IMR-90 (cell line): ENCODE data around the gene PRR19. TPM values are rescaled to one million over a fixed set of nuclear protein-coding genes. Genes with fewer than 3 reads are reported as not detected.

Experiments
- ATAC-seq: fragments of 200-7000 bp; cut with Tn5 transposase; 2 replicates; pipeline ENCODE4 v1.9.1; 2020; ENCODE audit warnings: low read depth, mild to moderate bottlenecking, moderate library complexity
- Bru-seq: library from RNA; stranded (reverse); fragments of 400-500 nt; gene quantifications from one replicate; lab custom pipeline; 2021; lab: Mats Ljungman, UMichigan
- BruChase-seq, 2 experiments: library from RNA; stranded (reverse); fragments of 400-500 nt; gene quantifications; one replicate each; lab custom pipeline; 2021; lab: Mats Ljungman, UMichigan
- BruUV-seq: library from RNA; stranded (reverse); fragments of 400-500 nt; replicated peaks from 2 replicates; lab custom pipeline; 2021; lab: Mats Ljungman, UMichigan
- CTCF ChIA-PET: fragments of 300-600 bp; formaldehyde crosslinking; extraction: SDS; loops from one replicate; lab custom pipeline; 2021; ENCODE audit warnings: antibody characterized with exemption; lab: Yijun Ruan, JAX
- POLR2A ChIA-PET: fragments of 300-600 bp; sonication (Branson Sonifier 250); formaldehyde crosslinking; loops from one replicate; lab custom pipeline; 2022; ENCODE audit warnings: antibody characterized with exemption; ENCODE audit not compliant: unreplicated experiment; lab: Charles Lee
- DNase-seq: peaks from one replicate; pipeline ENCODE4 v3.0.0; 2013
- H2AFZ ChIP-seq: replicated peaks from 2 replicates; pipeline ENCODE3; 2013; ENCODE audit warnings: low read length, mild to moderate bottlenecking; ENCODE audit not compliant: poor library complexity
- H2AK5ac ChIP-seq: 2 replicates; pipeline ENCODE4 v1.6.1; 2013; ENCODE audit warnings: low read depth, low read length, inconsistent platforms
- H2AK9ac ChIP-seq: replicated peaks from 2 replicates; pipeline ENCODE3; 2013; ENCODE audit warnings: mild to moderate bottlenecking, low read depth, low read length, moderate library complexity; ENCODE audit not compliant: poor library complexity
- H2BK120ac ChIP-seq: 2 replicates; pipeline ENCODE4 v1.6.1; 2013; ENCODE audit warnings: low read depth, low read length, inconsistent platforms
- H2BK15ac ChIP-seq: 3 replicates; pipeline ENCODE4 v1.6.1; 2013; ENCODE audit warnings: low read depth, low read length, inconsistent platforms
- H2BK20ac ChIP-seq: 2 replicates; pipeline ENCODE4 v1.6.1; 2013; ENCODE audit warnings: low read depth, mild to moderate bottlenecking, inconsistent platforms, low read length, moderate library complexity
- H2BK5ac ChIP-seq: 2 replicates; pipeline ENCODE4 v1.6.1; 2013; ENCODE audit warnings: mild to moderate bottlenecking, low read depth, low read length, inconsistent platforms; ENCODE audit not compliant: poor library complexity, severe bottlenecking
- H3K14ac ChIP-seq: replicated peaks from 2 replicates; pipeline ENCODE4 v1.6.1; 2013; ENCODE audit warnings: low read depth, low read length, inconsistent platforms
- H3K18ac ChIP-seq: 2 replicates; pipeline ENCODE4 v1.6.1; 2013; ENCODE audit warnings: low read depth, low read length, control low read depth
- H3K23ac ChIP-seq: 2 replicates; pipeline ENCODE4 v1.6.1; 2013; ENCODE audit warnings: low read depth, low read length, inconsistent platforms
- H3K27ac ChIP-seq: 2 replicates; pipeline ENCODE4 v1.5.1; 2013; ENCODE audit warnings: mild to moderate bottlenecking, control low read depth, low read length; ENCODE audit not compliant: insufficient read depth
- H3K27me3 ChIP-seq: 2 replicates; pipeline ENCODE4 v1.6.1; 2013; ENCODE audit warnings: low read length; ENCODE audit not compliant: control insufficient read depth, insufficient read depth
- H3K36me3 ChIP-seq: 2 replicates; pipeline ENCODE4 v1.6.1; 2013; ENCODE audit warnings: low read length, mixed read lengths; ENCODE audit not compliant: control insufficient read depth, insufficient read depth
- H3K4ac ChIP-seq: 2 replicates; pipeline ENCODE4 v1.6.1; 2013; ENCODE audit warnings: low read depth, low read length, inconsistent platforms
- H3K4me1 ChIP-seq: 2 replicates; pipeline ENCODE4 v1.6.1; 2013; ENCODE audit warnings: low read length, mixed read lengths; ENCODE audit not compliant: control insufficient read depth, insufficient read depth
- H3K4me2 ChIP-seq: 2 replicates; pipeline ENCODE4 v1.6.1; 2013; ENCODE audit warnings: low read depth, mild to moderate bottlenecking, control low read depth, low read length, moderate library complexity
- H3K4me3 ChIP-seq: 2 replicates; pipeline ENCODE4 v1.5.1; 2013; ENCODE audit warnings: low read depth, mild to moderate bottlenecking, control low read depth, low read length, moderate library complexity; ENCODE audit not compliant: insufficient read depth
- H3K56ac ChIP-seq: 2 replicates; pipeline ENCODE4 v1.6.1; 2013; ENCODE audit warnings: low read length, inconsistent platforms; ENCODE audit not compliant: insufficient read depth; ENCODE audit errors: extremely low read depth
- H3K79me1 ChIP-seq, 2 experiments: 2 replicates each; pipeline ENCODE4 v1.6.1; 2013; ENCODE audit warnings: low read length in 2 of 2, inconsistent platforms in 1 of 2, low read depth in 1 of 2
- H3K9ac ChIP-seq: 2 replicates; pipeline ENCODE4 v1.6.1; 2013; ENCODE audit warnings: low read depth, low read length, control low read depth
- H3K9me1 ChIP-seq: 2 replicates; pipeline ENCODE4 v1.6.1; 2013; ENCODE audit warnings: low read length, inconsistent platforms; ENCODE audit not compliant: insufficient read depth
- H3K9me3 ChIP-seq: 2 replicates; pipeline ENCODE4 v1.6.1; 2013; ENCODE audit warnings: low read length; ENCODE audit not compliant: control insufficient read depth, insufficient read depth
- H4K20me1 ChIP-seq: 2 replicates; pipeline ENCODE4 v1.6.1; 2013; ENCODE audit warnings: low read length, inconsistent platforms; ENCODE audit not compliant: insufficient read depth
- H4K5ac ChIP-seq: 2 replicates; pipeline ENCODE4 v1.6.1; 2013; ENCODE audit warnings: mild to moderate bottlenecking, low read depth, low read length, control low read depth
- H4K8ac ChIP-seq, 2 experiments: 2 replicates each; pipeline ENCODE4 v1.6.1; 2013; ENCODE audit warnings: low read depth in 2 of 2, low read length in 2 of 2, control low read depth in 1 of 2, inconsistent platforms in 1 of 2
- H4K91ac ChIP-seq: 2 replicates; pipeline ENCODE4 v1.6.1; 2013; ENCODE audit warnings: low read depth, low read length, inconsistent platforms; ENCODE audit not compliant: insufficient read depth
- BHLHE40 ChIP-seq: fragments of 150-350 bp; IDR thresholded peaks from 2 replicates; pipeline ENCODE4 v1.6.1; 2016; ENCODE audit warnings: mild to moderate bottlenecking, low read depth, low read length
- CHD1 ChIP-seq: IDR thresholded peaks from 2 replicates; pipeline ENCODE4 v1.6.1; 2012; ENCODE audit warnings: low read depth, low read length, improper control_type of control experiment
- FOS ChIP-seq: fragments of 150-350 bp; IDR thresholded peaks from 2 replicates; pipeline ENCODE4 v1.6.1; 2016; ENCODE audit warnings: low read depth, low read length
- MAFK ChIP-seq: IDR thresholded peaks from 2 replicates; pipeline ENCODE4 v1.6.1; 2012; ENCODE audit warnings: low read depth, low read length, improper control_type of control experiment
- MAZ ChIP-seq: IDR thresholded peaks from 2 replicates; pipeline ENCODE4 v1.6.1; 2012; ENCODE audit warnings: low read depth, mild to moderate bottlenecking, low read length, improper control_type of control experiment, moderate library complexity, borderline replicate concordance
- NFE2L2 ChIP-seq: fragments of 150-350 bp; IDR thresholded peaks from 2 replicates; pipeline ENCODE4 v1.6.1; 2016; ENCODE audit warnings: low read depth, mild to moderate bottlenecking, low read length
- RFX5 ChIP-seq: IDR thresholded peaks from 2 replicates; pipeline ENCODE4 v1.8.0; 2012; ENCODE audit warnings: low read depth, mild to moderate bottlenecking, low read length, moderate library complexity
- SMC3 ChIP-seq: fragments of 150-350 bp; IDR thresholded peaks from 2 replicates; pipeline ENCODE4 v1.6.1; 2016; ENCODE audit warnings: low read depth, mild to moderate bottlenecking, antibody characterized with exemption, low read length, moderate library complexity
- WGBS, 2 experiments: methylation state at CpG; one replicate each; pipeline versions ENCODE4 v1.1.5 to v1.1.7; 2013; ENCODE audit warnings: missing lambda C conversion rate in 2 of 2; ENCODE audit not compliant: insufficient read length in 1 of 2; ENCODE audit errors: extremely low coverage in 2 of 2; 5-methylcytosine and 5-hydroxymethylcytosine counted together
- dilution Hi-C: fragments of 300-500 bp; cut with HindIII; formaldehyde crosslinking; loops from one replicate; pipeline ENCODE4 v1.14.3; 2018; ENCODE audit warnings: low sequenced_read_pairs; ENCODE audit not compliant: unreplicated experiment
- in situ Hi-C: fragments of 300-500 bp; cut with MboI; formaldehyde crosslinking; loops from 3 replicates; pipeline ENCODE4 v1.14.3; 2019; ENCODE audit warnings: low sequenced_read_pairs, inconsistent platforms, mixed read lengths
- intact Hi-C: fragments of 100-400 bp; cut with micrococcal nuclease; formaldehyde crosslinking; loops from 2 replicates; pipeline ENCODE4 v1.10.0; 2022
- long read RNA-seq: library from polyadenylated mRNA; unstranded; transcript quantifications from one replicate; pipeline ENCODE4 v2.0.0, GENCODE V29; 2021; ENCODE audit not compliant: unreplicated experiment
- polyA plus RNA-seq, 3 experiments: library from polyadenylated mRNA; depleted of rRNA; stranded (reverse); fragments of >200 nt; gene quantifications; 2 replicates each; pipeline ENCODE4 v1.2.3, GENCODE V29; 2012; ENCODE audit warnings: low replicate concordance in 1 of 3
- total RNA-seq: library from RNA; depleted of rRNA; stranded (reverse); fragments of >200 nt; gene quantifications from 2 replicates; pipeline ENCODE4 v1.2.3, GENCODE V29; 2012; rRNA removed
- TF ChIP-seq, protein P1 (sequence below): conservative IDR thresholded peaks from 2 replicates; pipeline ENCODE4 v1.5.1; 2012; ENCODE audit warnings: mild to moderate bottlenecking, low read depth, low read length, improper control_type of control experiment
- TF ChIP-seq, protein P2 (sequence below): fragments of 150-350 bp; IDR thresholded peaks from 2 replicates; pipeline ENCODE4 v1.6.1; 2017; ENCODE audit warnings: mild to moderate bottlenecking, antibody characterized with exemption, low read length, low read depth
- TF ChIP-seq, protein P3 (sequence below): fragments of 150-350 bp; IDR thresholded peaks from 2 replicates; pipeline ENCODE4 v1.6.1; 2016; ENCODE audit warnings: low read depth, mild to moderate bottlenecking, low read length, moderate library complexity, borderline replicate concordance

PRR19 gene, protein sequence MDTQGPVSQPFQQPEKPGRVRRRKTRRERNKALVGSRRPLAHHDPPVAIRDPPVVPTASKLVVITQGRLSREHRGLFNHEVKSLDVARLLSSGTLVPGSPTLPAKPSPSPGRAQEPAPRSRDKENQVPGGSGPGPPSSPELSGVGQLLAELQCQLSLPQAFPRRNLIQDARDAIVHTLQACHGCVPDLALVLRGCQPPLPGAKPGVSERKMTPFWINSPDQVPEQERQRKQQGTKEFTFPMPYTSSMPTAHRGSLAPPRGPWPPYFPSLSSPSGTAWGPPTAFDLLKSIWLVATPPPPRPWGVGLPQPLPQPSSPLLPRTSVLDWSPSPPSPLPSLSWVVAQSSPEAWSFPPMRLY
- 0.28 and 0.36 TPM in 2 replicates for total RNA-seq
- polyA plus RNA-seq (2012; rRNA removed): 1.6 and 1.8 TPM in 2 replicates
- polyA plus RNA-seq (2012; cell fraction: cytosol; rRNA removed): 0.79 and 1.7 TPM in 2 replicates
- 0.60 and 1.5 TPM in 2 replicates for polyA plus RNA-seq (2012; cell fraction: nucleus; rRNA removed; ENCODE audit: low replicate concordance)
- Bru-seq, nascent RNA: percentile 25 among the genes with signal in this experiment
- percentile 25 among the genes with signal in this experiment for BruChase-seq, experiment 1, labeled RNA remaining after a 6-hour chase
- BruChase-seq, experiment 2, labeled RNA remaining after a 2-hour chase: percentile 19 among the genes with signal in this experiment
- long read RNA-seq: 0 reads

DNA sequence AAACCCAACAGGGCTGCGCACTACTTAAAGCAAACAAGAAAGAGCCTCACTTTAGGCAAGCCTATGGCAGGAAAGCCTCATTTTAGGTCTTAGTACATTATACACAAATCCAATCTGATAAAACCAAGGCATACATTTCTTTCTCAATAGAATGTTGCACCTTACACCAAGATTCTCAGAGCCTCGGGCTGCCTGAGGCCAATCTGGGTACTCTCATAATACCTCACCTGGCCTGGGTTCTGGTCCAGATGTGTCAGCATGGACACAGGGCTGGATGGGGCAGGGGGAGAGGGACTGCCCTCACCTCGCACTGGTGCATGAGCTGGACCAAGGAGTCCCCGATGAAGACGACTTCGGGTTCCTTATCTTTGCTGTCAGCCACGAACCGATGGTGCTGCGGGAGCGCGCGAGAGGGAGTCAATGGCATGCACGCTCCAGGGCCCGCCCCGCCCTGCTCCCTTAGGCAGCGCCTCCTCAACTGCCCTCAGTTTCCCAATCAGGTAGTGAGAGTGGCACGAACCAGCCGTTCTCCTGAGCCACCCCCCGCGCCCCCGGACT is at the start of gene PRR19:
PRR19 (plus strand) TSS at position 487 of the 558 bp plus-strand sequence. CDS start 7,453 bp downstream, outside the sequence.
- peak within 1 kb of the TSS; percentile 13; the same call in 1 of the 2 replicates for H3K56ac ChIP-seq
- ATAC-seq (peak; percentile 53), DNase-seq (no peak)
- peaks cover 13% of the 10 kb centered on the region; the same call in 1 of the 2 replicates for H3K9me1 ChIP-seq
- H2BK15ac ChIP-seq: peak within 1 kb of the TSS; percentile 29; the same call in 1 of the 3 replicates
- in situ Hi-C loops (no loop called here), dilution Hi-C loops (no loop called here), intact Hi-C loops (no loop called here)
- H3K4me3 ChIP-seq: peak within 1 kb of the TSS; percentile 62
- H4K8ac ChIP-seq: peak within 1 kb of the TSS; percentile 51 to 81
- H3K4ac ChIP-seq: peak within 1 kb of the TSS; percentile 80
- peak within 1 kb of the TSS; percentile 74 for H2BK120ac ChIP-seq
- peaks cover 7% of the 10 kb centered on the region for H3K4me1 ChIP-seq
- peak within 1 kb of the TSS; percentile 93 for H2AFZ ChIP-seq
- peak within 1 kb of the TSS; percentile 45 for H3K27ac ChIP-seq
- peak within 1 kb of the TSS; percentile 76 for H4K91ac ChIP-seq
- peak within 1 kb of the TSS; percentile 90 for H2AK9ac ChIP-seq
- peak within 1 kb of the TSS; percentile 58 for H3K9ac ChIP-seq
- peak within 1 kb of the TSS; percentile 60 for H3K4me2 ChIP-seq
- 0% methylated on average over 7 of the region's 21 CpGs; no CpG with 5 or more reads in 1 of the 2 experiments for WGBS, 2 experiments
- H4K5ac ChIP-seq: peak within 1 kb of the TSS; percentile 54
- POLR2A ChIA-PET: no interaction called here
- peak within 1 kb of the TSS; percentile 29 for H2BK5ac ChIP-seq
- no TSS peak for BruUV-seq
- no peaks in the 10 kb centered on the region; the same call in 1 of the 2 replicates for H4K20me1 ChIP-seq
- no peaks in the 10 kb centered on the region for H3K27me3 ChIP-seq
- CTCF ChIA-PET: no interaction called here
- H3K14ac ChIP-seq: peak within 1 kb of the TSS; percentile 92
- no peaks in the 10 kb centered on the region for H3K9me3 ChIP-seq
- peak within 1 kb of the TSS; percentile 14; the same call in 1 of the 2 replicates for H3K18ac ChIP-seq
- H2BK20ac ChIP-seq: peak within 1 kb of the TSS; percentile 39
- peaks cover 3 to 25% of the 10 kb centered on the region in 2 experiments; a peak in 2 of 4 replicates for H3K79me1 ChIP-seq
- 0 out of 2 replicates have a peak within 1 kb of the TSS, but pooled peaks have one; percentile 45 for H2AK5ac ChIP-seq
- peak within 1 kb of the TSS; percentile 91 for H3K23ac ChIP-seq
- H3K36me3 ChIP-seq: peaks cover 6% of the 10 kb centered on the region
- TF ChIP-seq, protein P1, sequence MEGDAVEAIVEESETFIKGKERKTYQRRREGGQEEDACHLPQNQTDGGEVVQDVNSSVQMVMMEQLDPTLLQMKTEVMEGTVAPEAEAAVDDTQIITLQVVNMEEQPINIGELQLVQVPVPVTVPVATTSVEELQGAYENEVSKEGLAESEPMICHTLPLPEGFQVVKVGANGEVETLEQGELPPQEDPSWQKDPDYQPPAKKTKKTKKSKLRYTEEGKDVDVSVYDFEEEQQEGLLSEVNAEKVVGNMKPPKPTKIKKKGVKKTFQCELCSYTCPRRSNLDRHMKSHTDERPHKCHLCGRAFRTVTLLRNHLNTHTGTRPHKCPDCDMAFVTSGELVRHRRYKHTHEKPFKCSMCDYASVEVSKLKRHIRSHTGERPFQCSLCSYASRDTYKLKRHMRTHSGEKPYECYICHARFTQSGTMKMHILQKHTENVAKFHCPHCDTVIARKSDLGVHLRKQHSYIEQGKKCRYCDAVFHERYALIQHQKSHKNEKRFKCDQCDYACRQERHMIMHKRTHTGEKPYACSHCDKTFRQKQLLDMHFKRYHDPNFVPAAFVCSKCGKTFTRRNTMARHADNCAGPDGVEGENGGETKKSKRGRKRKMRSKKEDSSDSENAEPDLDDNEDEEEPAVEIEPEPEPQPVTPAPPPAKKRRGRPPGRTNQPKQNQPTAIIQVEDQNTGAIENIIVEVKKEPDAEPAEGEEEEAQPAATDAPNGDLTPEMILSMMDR: no peak
- TF ChIP-seq, protein P2, sequence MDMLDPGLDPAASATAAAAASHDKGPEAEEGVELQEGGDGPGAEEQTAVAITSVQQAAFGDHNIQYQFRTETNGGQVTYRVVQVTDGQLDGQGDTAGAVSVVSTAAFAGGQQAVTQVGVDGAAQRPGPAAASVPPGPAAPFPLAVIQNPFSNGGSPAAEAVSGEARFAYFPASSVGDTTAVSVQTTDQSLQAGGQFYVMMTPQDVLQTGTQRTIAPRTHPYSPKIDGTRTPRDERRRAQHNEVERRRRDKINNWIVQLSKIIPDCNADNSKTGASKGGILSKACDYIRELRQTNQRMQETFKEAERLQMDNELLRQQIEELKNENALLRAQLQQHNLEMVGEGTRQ: no peak
- TF ChIP-seq BHLHE40 (no peak), MAZ (no peak), SMC3 (no peak), NFE2L2 (no peak), CHD1 (no peak), RFX5 (no peak), MAFK (no peak), FOS (no peak)
- TF ChIP-seq, protein P3, sequence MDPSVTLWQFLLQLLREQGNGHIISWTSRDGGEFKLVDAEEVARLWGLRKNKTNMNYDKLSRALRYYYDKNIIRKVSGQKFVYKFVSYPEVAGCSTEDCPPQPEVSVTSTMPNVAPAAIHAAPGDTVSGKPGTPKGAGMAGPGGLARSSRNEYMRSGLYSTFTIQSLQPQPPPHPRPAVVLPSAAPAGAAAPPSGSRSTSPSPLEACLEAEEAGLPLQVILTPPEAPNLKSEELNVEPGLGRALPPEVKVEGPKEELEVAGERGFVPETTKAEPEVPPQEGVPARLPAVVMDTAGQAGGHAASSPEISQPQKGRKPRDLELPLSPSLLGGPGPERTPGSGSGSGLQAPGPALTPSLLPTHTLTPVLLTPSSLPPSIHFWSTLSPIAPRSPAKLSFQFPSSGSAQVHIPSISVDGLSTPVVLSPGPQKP: no peak
